B cell (primary cell): Measurements from ENCODE around the gene TMEM35B. TPM values are rescaled to one million over a fixed set of nuclear protein-coding genes. Genes with fewer than 3 reads are reported as not detected.
A peak's percentile ranks its signal among the peaks of the same experiment; 100 is the strongest.

Experiments used
- ATAC-seq: fragments of 200-7000 bp; cut with Tn5 transposase; one replicate; pipeline ENCODE4 v1.10.0; 2021; ENCODE audit warnings: low read depth, mild to moderate bottlenecking, moderate number of reproducible peaks, moderate library complexity
- CTCF ChIA-PET: fragments of 350-600 bp; sonication (Branson Sonifier 250); formaldehyde crosslinking; loops from one replicate; lab custom pipeline; 2021; ENCODE audit warnings: antibody characterized with exemption, inconsistent platforms; lab: Charles Lee
- POLR2A ChIA-PET: fragments of 350-600 bp; sonication (Branson Sonifier 250); formaldehyde crosslinking; loops from one replicate; lab custom pipeline; 2021; ENCODE audit warnings: antibody characterized with exemption; lab: Charles Lee
- DNase-seq: peaks from one replicate; pipeline ENCODE4 v3.0.0; 2013
- H2AFZ ChIP-seq: 2 replicates; pipeline ENCODE4 v1.6.1; 2012; ENCODE audit warnings: mild to moderate bottlenecking, low read depth, low read length; ENCODE audit not compliant: insufficient read depth, poor library complexity, severe bottlenecking
- H3K27ac ChIP-seq, 2 donors: 1 replicate in 1 of 2; 2 replicates in 1 of 2; pipeline ENCODE4 v1.5.1; 2012 to 2013; ENCODE audit warnings: low read length in 2 of 2, mild to moderate bottlenecking in 2 of 2, moderate library complexity in 1 of 2
- H3K27me3 ChIP-seq, 4 experiments: fragments of 200-600 bp in 1 of 4; sonication (generic) in 1 of 4; replicated peaks in 1 of 4; 1 replicate in 2 of 4; 2 replicates in 2 of 4; pipeline versions ENCODE4 v1.6.1 to v1.7.0; 2013 to 2016; ENCODE audit warnings: low read length in 3 of 4, mild to moderate bottlenecking in 2 of 4, mixed read lengths in 1 of 4, moderate library complexity in 1 of 4; ENCODE audit not compliant: insufficient read depth in 4 of 4, control insufficient read depth in 3 of 4; ENCODE audit errors: control extremely low read depth in 1 of 4
- H3K36me3 ChIP-seq, 2 experiments: replicated peaks in 1 of 2; 1 replicate in 1 of 2; 2 replicates in 1 of 2; pipeline versions ENCODE4 v1.6.1 to v1.7.1; 2013; ENCODE audit warnings: low read length in 1 of 2; ENCODE audit not compliant: insufficient read depth in 2 of 2, control insufficient read depth in 1 of 2; ENCODE audit errors: control extremely low read depth in 1 of 2, extremely low read depth in 1 of 2
- H3K4me1 ChIP-seq, 2 donors: fragments of 200-600 bp in 1 of 2; sonication (generic) in 1 of 2; 1 replicate in 1 of 2; 2 replicates in 1 of 2; pipeline versions ENCODE4 v1.5.1 to v1.6.1; 2013 to 2017; ENCODE audit warnings: low read length in 2 of 2; ENCODE audit not compliant: control insufficient read depth in 2 of 2, insufficient read depth in 2 of 2
- H3K4me2 ChIP-seq: replicated peaks from 2 replicates; pipeline ENCODE3; 2012; ENCODE audit warnings: mild to moderate bottlenecking, low read depth, low read length; ENCODE audit not compliant: poor library complexity, severe bottlenecking
- H3K4me3 ChIP-seq, 5 experiments: fragments of 200-600 bp in 1 of 5; sonication (generic) in 1 of 5; 1 replicate in 3 of 5; 2 replicates in 2 of 5; pipeline versions ENCODE4 v1.5.1 to v1.7.0; 2011 to 2016; ENCODE audit warnings: low read length in 4 of 5, mild to moderate bottlenecking in 4 of 5, low read depth in 2 of 5, control low read depth in 1 of 5, moderate library complexity in 1 of 5; ENCODE audit not compliant: insufficient read depth in 1 of 5; ENCODE audit errors: control extremely low read depth in 1 of 5, extremely low read depth in 1 of 5
- H3K79me2 ChIP-seq: fragments of 200-600 bp; sonication (generic); one replicate; pipeline ENCODE4 v1.6.0; 2016; ENCODE audit warnings: low read length; ENCODE audit not compliant: control insufficient read depth, insufficient read depth
- H3K9ac ChIP-seq: fragments of 200-600 bp; sonication (generic); 2 replicates; pipeline ENCODE4 v1.6.1; 2017; ENCODE audit warnings: mild to moderate bottlenecking, low read length, moderate library complexity
- H3K9me3 ChIP-seq, 3 donors: one replicate each; pipeline versions ENCODE4 v1.6.1 to v1.7.1; 2013; ENCODE audit warnings: low read length in 2 of 3; ENCODE audit not compliant: control insufficient read depth in 2 of 3, insufficient read depth in 1 of 3; ENCODE audit errors: control extremely low read depth in 1 of 3
- H4K20me1 ChIP-seq: 2 replicates; pipeline ENCODE4 v1.6.0; 2012; ENCODE audit warnings: mild to moderate bottlenecking, low read length; ENCODE audit not compliant: insufficient read depth, control insufficient read depth, poor library complexity, severe bottlenecking
- H3K27ac Mint-ChIP-seq: one replicate; pipeline ENCODE4 v1.8.0; 2021; ENCODE audit warnings: mixed read lengths
- H3K27me3 Mint-ChIP-seq: one replicate; pipeline ENCODE4 v1.8.0; 2021; ENCODE audit warnings: mixed read lengths
- H3K4me1 Mint-ChIP-seq: one replicate; pipeline ENCODE4 v1.8.0; 2021; ENCODE audit warnings: mixed read lengths
- H3K4me3 Mint-ChIP-seq: one replicate; pipeline ENCODE4 v1.8.0; 2021; ENCODE audit warnings: mixed read lengths
- H3K9me3 Mint-ChIP-seq: one replicate; pipeline ENCODE4 v1.8.0; 2022; ENCODE audit warnings: mixed read lengths; ENCODE audit not compliant: insufficient read depth
- CTCF ChIP-seq: fragments of 200-600 bp; IDR thresholded peaks from one replicate; pipeline ENCODE4 v1.8.0; 2022; ENCODE audit warnings: antibody characterized with exemption, mild to moderate bottlenecking
- EZH2 ChIP-seq: IDR thresholded peaks from 2 replicates; pipeline ENCODE4 v1.6.1; 2012; ENCODE audit warnings: borderline replicate concordance, low read depth, mild to moderate bottlenecking, moderate library complexity, low read length; ENCODE audit not compliant: insufficient read depth, poor library complexity, severe bottlenecking
- WGBS: methylation state at CpG from one replicate; pipeline ENCODE4 v1.1.5; 2013; ENCODE audit warnings: missing lambda C conversion rate; ENCODE audit not compliant: insufficient coverage; 5-methylcytosine and 5-hydroxymethylcytosine counted together
- intact Hi-C: fragments of 100-400 bp; cut with micrococcal nuclease; formaldehyde crosslinking; loops from one replicate; pipeline ENCODE4 v1.10.0; 2022
- polyA plus RNA-seq: library from polyadenylated mRNA; depleted of rRNA; stranded (reverse); fragments of >200 nt; gene quantifications from 2 replicates; pipeline ENCODE4 v1.2.3, GENCODE V29; 2012
- total RNA-seq, 2 donors: library from RNA; stranded (reverse); fragments of 120-200 nt in 1 of 2; gene quantifications; 1 replicate in 1 of 2; 2 replicates in 1 of 2; pipeline versions ENCODE4 v1.2.3 to v1.2.4, GENCODE V29; 2013 to 2022

TMEM35B gene
- total and polyA plus RNA-seq, 2 donors (not counting 1 experiment from before 2014, with no cell fraction given), result 15.9 to 16.2 TPM

- no peak overlapping the region for H3K27ac Mint-ChIP-seq
Measured at GRCh38 chr1:34980715-34981114, 4.4 kb downstream of the TMEM35B start.

GRCh38 chr1:34978921-34979320, 6.2 kb downstream of the TMEM35B start:
- CTCF ChIA-PET, result no interaction called here
- ATAC-seq (no peak), DNase-seq (no peak)
- H3K9ac ChIP-seq, result no peak overlapping the region
- H2AFZ ChIP-seq, result no peak overlapping the region
- WGBS, result 91% methylated on average over 5 of the region's 6 CpGs
- peaks cover 0 to 16% of the 10 kb centered on the region in 2 experiments for H3K36me3 ChIP-seq
- H3K4me3 ChIP-seq, result no peak overlapping the region
- no peaks in the 10 kb centered on the region for H3K27me3 Mint-ChIP-seq
- no peak overlapping the region for H3K4me3 Mint-ChIP-seq
- POLR2A ChIA-PET, result no interaction called here
- H3K4me1 Mint-ChIP-seq, result peaks cover 29% of the 10 kb centered on the region
- intact Hi-C loops, result no loop called here
- peaks cover 20 to 26% of the 10 kb centered on the region in 2 donors for H3K4me1 ChIP-seq
- no peak overlapping the region for H3K27ac ChIP-seq
- peaks cover 3% of the 10 kb centered on the region for H3K9me3 Mint-ChIP-seq
- H3K9me3 ChIP-seq, result peaks cover 0 to 9% (median 0%) of the 10 kb centered on the region in 3 donors
- H3K27ac Mint-ChIP-seq, result no peak overlapping the region
- peaks cover 5% of the 10 kb centered on the region for H3K79me2 ChIP-seq
- H3K27me3 ChIP-seq, result no peaks in the 10 kb centered on the region
- no peak for TF ChIP-seq CTCF
- TF ChIP-seq EZH2, result no peak
- peaks cover 32% of the 10 kb centered on the region for H4K20me1 ChIP-seq
- no peak overlapping the region for H3K4me2 ChIP-seq

More at GRCh38 chr1:34980715-34981114, 4.4 kb downstream of the TMEM35B start:
- H3K4me1 ChIP-seq, result peaks cover 27 to 38% of the 10 kb centered on the region in 2 donors
- ChIA-PET CTCF (no interaction called here), POLR2A (no interaction called here)
- H4K20me1 ChIP-seq, result peaks cover 37% of the 10 kb centered on the region
- H3K27me3 ChIP-seq, result no peaks in the 10 kb centered on the region
- peaks cover 0 to 9% (median 0%) of the 10 kb centered on the region in 3 donors for H3K9me3 ChIP-seq
- no peak overlapping the region for H3K27ac ChIP-seq
- H3K4me1 Mint-ChIP-seq, result peaks cover 42% of the 10 kb centered on the region
- H3K79me2 ChIP-seq, result peaks cover 20% of the 10 kb centered on the region
- H3K9ac ChIP-seq, result no peak overlapping the region
- peak overlapping the region; percentile 9 for H3K4me2 ChIP-seq
- H3K36me3 ChIP-seq, result peaks cover 0 to 15% of the 10 kb centered on the region in 2 experiments
- TF ChIP-seq EZH2 (no peak), CTCF (no peak)
- no peak overlapping the region for H3K4me3 Mint-ChIP-seq
- no peaks in the 10 kb centered on the region for H3K27me3 Mint-ChIP-seq
- intact Hi-C loops, result no loop called here
- H3K4me3 ChIP-seq, result no peak overlapping the region
- WGBS, result 31% methylated on average over 2 of the region's 2 CpGs
- no peak overlapping the region for H2AFZ ChIP-seq
- DNase-seq, result peak; percentile 16
- ATAC-seq, result no peak
- peaks cover 2% of the 10 kb centered on the region for H3K9me3 Mint-ChIP-seq
